GM21737 (cell line): ENCODE measurements around the gene CREB3.

Experiments used
- ATAC-seq: cut with Tn5 transposase; IDR thresholded peaks from one replicate; pipeline ENCODE4 v1.9.1; 2021; ENCODE audit warnings: mild to moderate bottlenecking, moderate library complexity; ENCODE audit not compliant: unreplicated experiment

CREB3 gene

GRCh38 chr9:35725362-35725761 lies 7.1 kb upstream of the CREB3 start:
- ATAC-seq: no peak

- ATAC-seq: no peak
These were observed 5.5 kb upstream of the CREB3 start for GRCh38 chr9:35726931-35727330.

DNA sequence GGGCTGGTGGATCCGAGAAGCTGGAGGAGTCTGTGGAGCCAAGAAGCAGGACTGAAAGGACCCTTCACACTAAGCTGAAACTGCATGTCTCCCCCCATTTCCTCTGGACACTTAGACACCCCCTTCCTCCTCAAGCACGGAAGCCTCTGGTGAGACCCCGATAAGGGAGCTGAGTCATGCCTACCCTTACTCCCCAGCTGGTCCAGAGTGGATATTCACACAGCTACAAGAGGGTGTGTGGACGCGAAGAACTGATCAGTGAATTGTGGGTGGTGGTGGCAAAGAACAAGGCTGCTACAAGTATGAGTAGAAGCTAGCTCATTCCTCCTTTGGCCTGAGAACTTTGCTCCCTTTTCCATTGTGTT lies 4.8 kb upstream of the CREB3 start:
- ATAC-seq: no peak

GRCh38 chr9:35728041-35728971 lies 4.2 kb upstream of the CREB3 start:
- ATAC-seq: no peak

GRCh38 chr9:35729101-35729500 lies 3.4 kb upstream of the CREB3 start:
- no peak for ATAC-seq

- ATAC-seq: no peak
These were observed 2.6 kb upstream of the CREB3 start for GRCh38 chr9:35729700-35730485.

DNA sequence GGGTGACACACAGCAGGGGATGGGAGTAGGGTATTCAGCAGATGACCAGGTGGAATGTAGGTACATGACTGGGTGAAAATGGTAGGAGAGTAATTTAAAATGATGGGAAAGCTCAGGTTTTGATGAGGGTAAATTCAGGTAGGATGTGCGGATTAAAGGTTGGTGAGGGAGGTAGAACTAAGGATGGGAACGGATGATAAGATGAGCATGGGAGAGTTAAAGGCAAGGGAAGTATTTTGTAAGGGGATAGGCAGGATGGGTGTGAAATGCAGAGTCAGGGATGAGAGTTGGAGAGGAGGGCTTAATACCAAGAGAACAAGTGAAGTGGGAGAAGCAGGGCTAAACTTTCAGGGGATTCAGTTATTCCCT lies 2.0 kb upstream of the CREB3 start:
- no peak for ATAC-seq

DNA sequence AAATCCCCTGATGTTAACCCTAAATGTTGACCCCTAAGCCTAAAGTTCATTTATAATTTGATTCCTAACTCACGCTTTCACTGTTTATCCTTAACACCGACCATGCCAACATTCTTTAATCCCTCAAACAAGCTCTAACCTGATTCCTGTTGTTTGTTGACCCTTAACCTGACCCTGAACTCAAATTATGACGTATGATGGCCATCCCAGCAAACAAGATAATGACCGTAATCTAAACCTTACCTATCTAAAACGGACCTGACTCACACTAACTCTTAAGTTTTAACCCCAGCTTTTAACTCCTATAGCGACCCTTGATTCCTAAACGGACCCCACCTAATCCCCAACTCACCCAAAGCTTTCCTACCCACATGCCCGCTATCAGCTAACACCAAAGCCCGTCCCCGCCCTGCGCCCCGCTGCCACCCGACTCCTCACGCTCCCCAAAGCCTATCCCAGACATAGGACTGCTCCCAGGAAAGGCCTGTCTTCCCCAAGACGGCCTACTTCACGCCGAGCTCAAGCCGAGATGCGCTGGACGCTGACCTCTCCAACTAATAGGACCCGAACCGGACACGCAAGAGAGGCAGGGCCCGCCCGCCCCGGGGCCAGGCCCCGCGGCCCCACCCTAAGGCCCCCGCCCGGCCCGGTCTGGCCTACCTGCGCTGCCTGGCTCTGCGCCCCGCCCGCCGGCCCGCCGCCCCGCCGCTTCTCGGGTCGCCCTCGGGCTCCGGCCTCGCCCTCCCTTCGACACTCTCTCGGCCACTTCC lies 866 bp upstream of the CREB3 start:
- ATAC-seq: peak; percentile 0

DNA sequence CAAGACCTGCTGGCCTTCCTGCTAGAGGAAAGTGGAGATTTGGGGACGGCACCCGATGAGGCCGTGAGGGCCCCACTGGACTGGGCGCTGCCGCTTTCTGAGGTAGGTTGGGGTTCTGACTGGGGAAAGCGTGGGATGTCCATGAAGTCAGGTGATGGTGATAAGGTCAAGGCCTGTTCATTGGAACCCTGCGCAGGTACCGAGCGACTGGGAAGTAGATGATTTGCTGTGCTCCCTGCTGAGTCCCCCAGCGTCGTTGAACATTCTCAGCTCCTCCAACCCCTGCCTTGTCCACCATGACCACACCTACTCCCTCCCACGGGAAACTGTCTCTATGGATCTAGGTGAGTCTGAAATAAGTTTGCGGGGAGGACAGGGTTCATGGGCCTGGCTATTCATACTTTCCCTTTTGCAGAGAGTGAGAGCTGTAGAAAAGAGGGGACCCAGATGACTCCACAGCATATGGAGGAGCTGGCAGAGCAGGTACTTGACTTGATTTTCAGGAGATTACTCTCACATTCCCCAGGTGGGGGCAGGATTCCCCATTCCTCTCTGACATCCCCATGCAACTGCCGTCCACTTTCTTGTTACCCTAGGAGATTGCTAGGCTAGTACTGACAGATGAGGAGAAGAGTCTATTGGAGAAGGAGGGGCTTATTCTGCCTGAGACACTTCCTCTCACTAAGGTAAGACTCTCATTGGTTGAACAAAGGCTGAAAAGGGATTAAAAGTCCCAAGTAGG lies 505 bp downstream of the CREB3 start:
- no peak for ATAC-seq

DNA sequence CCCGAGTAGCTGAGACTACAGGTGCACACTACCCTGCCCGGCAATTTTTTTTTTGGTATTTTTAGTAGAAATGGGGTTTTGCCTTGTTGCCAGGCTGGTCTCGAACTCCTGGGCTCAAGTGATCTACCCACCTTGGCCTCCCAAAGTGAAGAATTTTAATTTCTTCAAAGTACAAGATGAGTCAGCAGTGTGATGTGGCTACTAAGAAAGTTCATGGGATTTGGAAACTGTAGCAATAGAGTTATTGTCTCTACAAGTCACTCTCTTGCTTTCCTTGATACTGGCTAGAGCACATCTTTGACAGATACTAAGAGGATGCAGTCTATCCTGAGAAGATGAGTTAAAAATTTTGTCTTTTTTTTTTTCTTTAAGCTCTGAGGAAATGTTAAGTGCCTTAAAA lies 1.6 kb downstream of the CREB3 start:
- no peak for ATAC-seq

- ATAC-seq: no peak
These were observed 3.8 kb downstream of the CREB3 start for GRCh38 chr9:35736201-35736633.

- ATAC-seq: no peak
These were observed 4.7 kb downstream of the CREB3 start for GRCh38 chr9:35737143-35737542.

- no peak for ATAC-seq
These were observed 5.7 kb downstream of the CREB3 start for GRCh38 chr9:35738186-35738585.

GRCh38 chr9:35738924-35739323 lies 6.5 kb downstream of the CREB3 start:
- no peak for ATAC-seq

GRCh38 chr9:35740243-35740642 lies 7.8 kb downstream of the CREB3 start:
- ATAC-seq: no peak

- no peak for ATAC-seq
These were observed 9.3 kb downstream of the CREB3 start for GRCh38 chr9:35741740-35742139.

DNA sequence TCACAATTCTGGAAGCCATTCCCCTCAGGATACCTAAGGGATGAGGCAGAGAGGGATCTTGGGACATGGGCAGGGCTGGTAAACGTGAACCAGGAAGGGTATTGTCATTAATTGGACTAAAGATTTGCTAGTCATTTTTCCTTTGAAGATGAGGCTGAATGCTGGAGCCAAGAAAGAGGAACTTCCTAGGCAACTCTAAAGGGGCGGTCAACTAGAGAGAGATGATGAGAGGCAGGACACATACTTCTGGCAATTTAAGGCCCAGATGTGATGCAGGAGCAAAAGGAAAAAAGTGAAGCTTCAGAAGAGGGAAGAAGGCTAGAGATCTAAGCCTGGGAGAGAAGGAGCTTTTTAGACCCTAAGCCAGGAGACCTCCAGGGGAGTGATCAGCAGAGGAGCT lies 11.0 kb downstream of the CREB3 start:
- no peak for ATAC-seq

- no peak for ATAC-seq
These were observed 11.5 kb downstream of the CREB3 start for GRCh38 chr9:35743880-35744518.

GRCh38 chr9:35745569-35745968 lies 13.1 kb downstream of the CREB3 start:
- no peak for ATAC-seq

- ATAC-seq: no peak
These were observed 14.1 kb downstream of the CREB3 start for GRCh38 chr9:35746583-35746982.
